Muscle layer of colon (tissue), 2 donors: ENCODE measurements around the gene OTOP3.

Source experiments
- H3K27ac ChIP-seq: one replicate; pipeline ENCODE4 v1.7.0; 2013; ENCODE audit warnings: low read depth, mild to moderate bottlenecking, low read length, moderate library complexity
- H3K27me3 ChIP-seq, 2 donors: one replicate each; pipeline ENCODE4 v1.7.0; 2013; ENCODE audit warnings: low read length in 2 of 2, mild to moderate bottlenecking in 2 of 2; ENCODE audit not compliant: insufficient read depth in 2 of 2, control insufficient read depth in 1 of 2
- H3K36me3 ChIP-seq: one replicate; pipeline ENCODE4 v1.7.0; 2013; ENCODE audit warnings: mild to moderate bottlenecking, low read length; ENCODE audit not compliant: insufficient read depth
- H3K4me1 ChIP-seq: one replicate; pipeline ENCODE4 v1.7.0; 2013; ENCODE audit warnings: mild to moderate bottlenecking, low read length; ENCODE audit not compliant: insufficient read depth
- H3K4me3 ChIP-seq, 2 donors: one replicate each; pipeline ENCODE4 v1.7.0; 2013; ENCODE audit warnings: low read length in 2 of 2, low read depth in 1 of 2, mild to moderate bottlenecking in 1 of 2, moderate library complexity in 1 of 2
- H3K9ac ChIP-seq: one replicate; pipeline ENCODE4 v1.7.0; 2013; ENCODE audit warnings: low read length
- H3K9me3 ChIP-seq: one replicate; pipeline ENCODE4 v1.7.0; 2013; ENCODE audit warnings: mild to moderate bottlenecking, low read length
- donor health status: abdominal sarcoma.
- donor health status: Adenocarcinoma of cecum.

OTOP3 gene

DNA sequence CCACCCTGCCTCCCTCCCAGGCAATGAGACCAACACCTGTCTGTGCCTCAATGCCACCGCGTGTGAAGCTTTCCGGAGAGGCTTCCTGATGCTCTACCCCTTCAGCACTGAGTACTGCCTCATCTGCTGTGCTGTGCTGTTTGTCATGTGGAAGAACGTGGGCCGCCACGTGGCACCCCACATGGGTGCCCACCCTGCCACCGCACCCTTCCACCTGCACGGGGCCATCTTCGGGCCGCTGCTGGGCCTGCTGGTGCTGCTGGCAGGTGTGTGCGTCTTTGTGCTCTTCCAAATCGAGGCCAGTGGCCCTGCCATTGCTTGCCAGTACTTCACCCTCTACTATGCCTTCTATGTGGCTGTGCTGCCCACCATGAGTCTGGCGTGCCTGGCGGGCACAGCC, 10.9 kb downstream of the OTOP3 start:
- Histone ChIP-seq H3K27me3 (peaks cover 0 to 26% of the 10 kb centered on the region in 2 donors), H3K4me3 (no peak overlapping the region), H3K27ac (no peak overlapping the region), H3K9me3 (no peaks in the 10 kb centered on the region), H3K4me1 (no peaks in the 10 kb centered on the region), H3K36me3 (no peaks in the 10 kb centered on the region), H3K9ac (no peak overlapping the region)

DNA sequence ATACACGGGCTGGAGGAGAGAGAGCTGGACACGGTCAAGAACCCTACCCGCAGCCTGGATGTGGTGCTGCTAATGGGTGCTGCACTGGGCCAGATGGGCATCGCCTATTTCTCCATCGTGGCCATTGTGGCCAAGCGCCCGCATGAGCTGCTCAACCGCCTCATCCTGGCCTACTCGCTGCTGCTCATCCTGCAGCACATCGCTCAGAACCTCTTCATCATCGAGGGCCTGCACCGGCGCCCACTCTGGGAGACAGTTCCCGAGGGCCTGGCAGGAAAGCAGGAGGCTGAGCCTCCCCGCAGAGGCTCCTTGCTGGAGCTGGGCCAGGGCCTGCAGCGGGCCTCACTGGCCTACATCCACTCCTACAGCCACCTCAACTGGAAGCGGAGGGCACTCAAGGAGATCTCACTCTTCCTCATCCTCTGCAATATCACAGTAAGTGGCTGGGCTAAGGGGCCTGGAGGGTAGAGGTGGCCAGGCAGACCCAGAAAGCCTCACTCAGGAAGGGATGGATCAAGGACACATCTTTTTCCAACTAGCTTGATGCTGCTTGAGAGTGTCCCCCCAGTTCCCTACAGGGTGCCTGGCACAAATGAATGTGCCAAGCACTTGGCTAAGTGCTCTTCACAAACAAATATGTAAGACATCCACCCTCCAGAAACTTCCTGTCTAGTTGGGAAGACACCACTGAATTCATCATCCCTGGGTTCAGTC, 11.5 kb downstream of the OTOP3 start:
- no peak overlapping the region for H3K4me3 ChIP-seq
- peaks cover 0 to 26% of the 10 kb centered on the region in 2 donors for H3K27me3 ChIP-seq
- no peaks in the 10 kb centered on the region for H3K36me3 ChIP-seq
- no peak overlapping the region for H3K9ac ChIP-seq
- H3K27ac ChIP-seq: no peak overlapping the region
- H3K9me3 ChIP-seq: no peaks in the 10 kb centered on the region
- H3K4me1 ChIP-seq: no peaks in the 10 kb centered on the region

DNA sequence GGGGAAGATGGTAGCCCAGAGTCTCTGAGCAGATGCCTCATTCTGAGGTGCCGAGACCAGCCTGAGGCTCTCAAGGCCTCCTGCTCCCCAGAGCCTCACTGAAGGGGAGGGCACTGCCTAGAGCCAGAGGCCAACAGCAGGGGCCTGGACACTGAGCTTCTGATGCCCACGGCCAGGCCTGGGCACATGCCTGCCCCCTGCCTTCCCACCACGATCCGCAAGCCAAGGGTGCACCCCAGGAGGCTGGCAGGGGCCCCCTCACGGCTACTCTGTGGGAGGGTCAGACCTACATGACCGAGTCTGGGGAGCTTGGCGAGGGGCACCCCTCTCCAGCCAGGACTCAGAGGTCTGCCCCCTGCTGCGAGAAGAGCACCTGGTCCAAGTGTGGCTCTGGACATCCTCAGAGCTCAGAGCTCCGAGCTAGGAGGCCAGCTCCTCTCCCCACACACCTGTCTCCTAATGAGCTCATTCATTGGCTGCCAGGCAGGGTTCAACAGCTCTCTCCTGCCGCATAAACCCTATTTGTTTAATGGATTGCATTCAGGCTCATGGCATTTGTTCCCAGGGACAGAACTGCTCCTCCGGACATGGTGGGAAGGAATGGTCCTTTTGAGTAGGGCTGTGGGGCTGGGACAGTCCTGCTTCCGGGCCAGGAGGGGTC, 13.9 kb downstream of the OTOP3 start:
- H3K27me3 ChIP-seq: peaks cover 0 to 21% of the 10 kb centered on the region in 2 donors

DNA sequence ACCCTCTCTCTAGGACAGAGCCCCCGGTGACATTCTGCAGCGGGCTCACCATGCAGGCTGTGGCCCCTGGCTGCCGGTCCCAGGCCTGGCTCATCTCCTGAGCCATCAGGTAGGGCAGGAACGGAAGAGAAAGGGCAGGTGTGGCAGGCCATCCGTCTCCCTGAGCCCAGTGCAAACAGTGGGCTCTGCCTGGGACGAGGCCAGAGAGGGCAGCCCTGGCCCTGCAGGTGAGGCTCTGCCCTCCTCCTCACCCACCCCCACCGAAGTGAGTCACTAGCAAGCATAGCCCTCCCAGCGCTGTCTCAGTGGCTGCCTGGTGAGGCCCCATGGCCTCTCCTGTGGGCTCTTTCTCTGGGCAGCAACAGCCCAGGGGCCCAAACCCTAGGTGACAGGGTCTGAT, 14.5 kb downstream of the OTOP3 start:
- no peak overlapping the region for H3K27ac ChIP-seq

More for the DNA sequence above, 13.9 kb downstream of the OTOP3 start:
- Histone ChIP-seq H3K4me1 (no peaks in the 10 kb centered on the region), H3K9ac (no peak overlapping the region), H3K9me3 (no peaks in the 10 kb centered on the region), H3K36me3 (no peaks in the 10 kb centered on the region), H3K4me3 (no peak overlapping the region), H3K27ac (no peak overlapping the region)

DNA sequence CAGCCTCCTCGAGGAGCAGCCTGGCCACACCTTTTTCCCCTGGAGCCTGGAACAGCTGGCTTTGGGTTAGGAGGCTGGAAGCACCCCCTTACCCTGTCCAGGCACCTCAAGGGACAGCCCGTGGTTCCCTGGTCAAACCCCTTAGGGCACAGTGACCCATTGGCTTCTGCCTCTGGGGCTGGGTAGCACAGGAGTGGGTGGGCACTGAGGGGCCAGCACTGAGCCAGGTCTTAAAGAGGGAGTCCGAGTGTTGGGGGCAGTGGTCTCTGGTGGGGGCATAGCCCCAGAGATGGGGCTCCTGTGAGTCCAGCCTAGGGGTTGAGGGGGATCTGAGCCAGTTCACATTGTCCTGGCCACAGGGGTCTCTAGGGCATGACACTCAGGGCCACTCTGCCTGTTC, 15.4 kb downstream of the OTOP3 start:
- H3K9ac ChIP-seq: no peak overlapping the region
- no peaks in the 10 kb centered on the region for H3K4me1 ChIP-seq
- no peaks in the 10 kb centered on the region for H3K36me3 ChIP-seq
- no peaks in the 10 kb centered on the region for H3K9me3 ChIP-seq
- peaks cover 0 to 21% of the 10 kb centered on the region in 2 donors for H3K27me3 ChIP-seq
- no peak overlapping the region for H3K27ac ChIP-seq
- no peak overlapping the region for H3K4me3 ChIP-seq

More for the DNA sequence above, 14.5 kb downstream of the OTOP3 start:
- Histone ChIP-seq H3K27me3 (peaks cover 0 to 21% of the 10 kb centered on the region in 2 donors), H3K4me3 (no peak overlapping the region), H3K9ac (no peak overlapping the region), H3K4me1 (no peaks in the 10 kb centered on the region), H3K36me3 (no peaks in the 10 kb centered on the region), H3K9me3 (no peaks in the 10 kb centered on the region)

DNA sequence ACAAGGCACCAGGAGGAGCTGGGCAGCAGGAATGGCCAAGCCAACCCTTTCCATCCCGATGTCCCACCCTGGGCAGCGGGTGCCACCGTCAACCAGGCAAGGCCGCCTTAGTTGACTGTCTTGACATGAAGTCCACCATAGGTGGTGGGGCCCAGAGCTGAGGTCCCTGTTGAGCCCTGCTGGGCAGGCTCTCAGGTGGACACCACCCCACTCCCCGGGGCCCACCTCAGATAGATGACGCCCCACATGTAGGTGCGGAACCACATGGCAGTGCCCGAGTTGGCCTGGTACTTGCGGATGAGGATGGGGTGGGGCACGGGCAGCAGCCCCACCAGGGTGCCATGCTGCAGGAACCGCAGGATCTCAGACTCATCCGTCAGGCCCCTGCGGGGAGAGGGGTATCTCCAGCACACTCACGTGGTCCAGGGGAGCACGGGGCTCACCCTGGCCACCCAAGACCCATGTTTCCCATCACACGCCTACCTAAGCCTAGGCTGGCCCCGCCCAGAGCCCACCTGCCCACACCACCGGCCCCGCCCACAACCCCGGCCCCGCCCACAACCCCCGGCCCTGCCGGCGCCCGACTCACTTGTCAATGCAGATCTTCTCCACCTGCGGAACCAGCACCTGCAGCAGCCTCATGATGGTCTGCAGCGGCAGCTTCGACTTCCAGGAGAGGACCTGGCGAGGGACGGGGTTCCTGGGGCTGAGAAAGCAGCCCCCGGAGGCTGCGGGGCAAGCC, 16.2 kb downstream of the OTOP3 start:
- Histone ChIP-seq H3K4me3 (no peak overlapping the region), H3K4me1 (no peaks in the 10 kb centered on the region), H3K9me3 (no peaks in the 10 kb centered on the region)

DNA sequence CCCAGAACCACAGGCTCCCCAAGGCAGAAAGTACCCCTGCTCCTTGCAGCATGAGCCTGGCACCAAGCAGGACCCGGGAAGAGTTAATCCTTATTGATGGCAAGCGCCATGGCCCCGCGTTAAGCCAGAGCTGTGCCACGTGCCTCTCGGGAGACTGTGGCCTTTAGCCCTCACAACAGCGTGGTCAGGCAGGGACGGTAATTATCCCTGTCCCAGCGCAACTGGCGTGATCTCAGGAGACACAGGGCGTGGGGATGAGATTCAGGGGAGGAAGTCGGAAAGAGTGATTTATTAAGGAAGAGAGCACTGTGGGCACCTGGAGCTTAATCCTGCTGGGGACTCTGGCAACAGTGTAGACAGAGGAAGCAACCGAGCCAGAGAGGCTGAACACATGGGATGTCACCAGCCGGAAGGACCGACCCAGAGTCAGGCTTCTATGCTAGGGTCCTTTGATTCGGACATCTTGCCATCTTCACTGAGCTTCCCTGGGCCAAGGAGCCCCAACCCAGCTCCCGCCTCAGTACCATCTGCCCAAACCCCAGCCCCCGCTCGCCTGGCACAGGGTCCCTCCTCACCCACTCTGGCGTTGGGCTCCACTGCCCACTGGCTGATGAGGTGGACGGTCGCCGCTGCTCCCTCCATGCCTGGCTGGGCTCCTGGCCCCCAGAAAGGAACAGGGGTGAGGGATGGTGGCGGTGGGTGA, 16.9 kb downstream of the OTOP3 start:
- Histone ChIP-seq H3K36me3 (no peaks in the 10 kb centered on the region), H3K27ac (no peak overlapping the region), H3K9me3 (no peaks in the 10 kb centered on the region), H3K4me3 (no peak overlapping the region), H3K27me3 (peaks cover 0 to 18% of the 10 kb centered on the region in 2 donors), H3K4me1 (no peaks in the 10 kb centered on the region), H3K9ac (no peak overlapping the region)

More for the DNA sequence above, 16.2 kb downstream of the OTOP3 start:
- Histone ChIP-seq H3K36me3 (no peaks in the 10 kb centered on the region), H3K27me3 (peaks cover 0 to 21% of the 10 kb centered on the region in 2 donors), H3K27ac (no peak overlapping the region), H3K9ac (no peak overlapping the region)

DNA sequence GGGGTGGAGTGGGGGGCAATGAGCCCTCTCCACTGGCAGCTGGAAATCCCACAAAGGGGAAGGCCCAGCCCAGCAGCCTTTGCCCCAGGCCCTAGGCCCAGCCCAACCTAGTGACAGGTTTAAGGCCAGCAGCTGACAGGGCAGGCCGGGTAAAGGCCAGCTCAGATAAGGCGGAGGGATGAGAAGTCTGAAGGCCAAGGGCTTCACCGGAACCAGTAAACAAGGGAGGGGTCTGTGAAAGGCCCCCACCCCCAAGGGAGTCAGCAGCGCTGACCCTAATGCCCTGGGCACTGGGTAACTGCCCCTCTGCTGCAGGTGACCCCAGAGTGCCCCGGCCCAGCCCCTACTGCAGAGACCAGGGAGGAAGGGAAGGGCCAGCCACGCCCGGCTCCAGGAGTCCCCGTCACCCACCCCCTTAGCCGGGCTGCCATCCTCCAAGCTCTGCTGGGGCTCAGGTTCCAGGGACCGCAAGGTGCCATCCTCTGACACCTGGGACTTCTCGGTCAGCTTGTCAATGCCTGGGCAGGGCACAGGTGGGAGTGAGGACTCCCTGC, 17.5 kb downstream of the OTOP3 start:
- no peaks in the 10 kb centered on the region for H3K36me3 ChIP-seq
- H3K9me3 ChIP-seq: no peaks in the 10 kb centered on the region
- peaks cover 0 to 18% of the 10 kb centered on the region in 2 donors for H3K27me3 ChIP-seq
- no peak overlapping the region for H3K9ac ChIP-seq
- H3K4me3 ChIP-seq: no peak overlapping the region
- H3K27ac ChIP-seq: no peak overlapping the region
- no peaks in the 10 kb centered on the region for H3K4me1 ChIP-seq

DNA sequence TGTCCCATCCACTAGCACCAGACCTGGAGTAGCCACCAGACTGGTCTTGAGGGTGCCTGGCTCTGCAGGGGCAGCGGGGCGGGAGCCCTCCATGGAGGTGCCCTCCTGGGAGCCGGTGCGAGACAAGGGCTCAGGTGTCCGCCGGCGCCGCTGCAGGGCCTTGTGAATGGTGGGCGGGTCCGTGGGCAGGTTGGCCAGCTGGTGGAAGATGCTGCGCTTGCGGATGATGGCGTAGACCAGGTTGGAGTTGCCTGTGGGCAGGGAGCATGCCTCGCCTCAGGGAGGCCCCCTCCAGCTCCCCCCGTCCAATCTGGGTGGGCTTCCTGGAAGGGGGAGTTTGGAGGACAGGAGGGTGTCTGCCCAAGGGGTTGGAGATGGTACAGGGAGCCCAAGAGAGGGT, 18.4 kb downstream of the OTOP3 start:
- H3K36me3 ChIP-seq: no peaks in the 10 kb centered on the region
- H3K9me3 ChIP-seq: no peaks in the 10 kb centered on the region
- H3K4me1 ChIP-seq: no peaks in the 10 kb centered on the region
- peaks cover 0 to 18% of the 10 kb centered on the region in 2 donors for H3K27me3 ChIP-seq
- H3K4me3 ChIP-seq: no peak overlapping the region
- no peak overlapping the region for H3K9ac ChIP-seq
- no peak overlapping the region for H3K27ac ChIP-seq

DNA sequence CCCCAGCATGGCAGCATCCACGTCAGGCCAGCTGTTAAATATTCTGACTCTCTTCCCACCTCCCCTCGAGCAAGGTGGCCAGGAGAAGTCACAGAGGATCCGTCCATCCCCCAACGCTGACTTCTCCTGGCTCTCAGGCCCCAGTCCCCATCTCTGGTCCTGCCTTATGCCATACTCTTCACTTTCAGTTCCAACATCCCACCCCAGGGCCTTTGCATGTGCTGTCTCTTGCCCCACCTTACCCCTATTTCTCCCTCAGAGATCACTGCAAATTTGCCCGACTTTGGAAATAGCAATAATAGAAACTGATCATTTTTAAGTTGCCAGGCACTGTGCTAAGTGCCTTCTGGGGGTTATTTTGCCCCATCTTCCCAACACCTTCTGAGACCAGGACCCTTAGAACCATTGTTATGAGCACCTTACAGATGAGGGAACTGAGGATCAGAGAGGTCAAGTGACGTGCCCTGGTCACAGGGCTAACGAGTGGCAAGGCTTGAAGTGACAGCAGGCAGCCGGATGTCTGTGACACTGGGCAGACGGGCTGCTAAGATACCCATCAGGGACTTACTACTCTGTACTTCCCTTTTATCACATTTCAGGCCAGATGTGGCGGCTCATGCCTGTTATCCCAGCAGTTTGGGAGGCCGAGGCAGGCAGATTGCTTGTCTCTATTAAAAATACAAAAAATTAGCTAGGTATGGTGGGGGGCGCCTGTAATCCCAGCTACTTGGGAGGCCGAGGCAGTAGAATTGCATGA, 19.1 kb downstream of the OTOP3 start:
- Histone ChIP-seq H3K27ac (no peak overlapping the region), H3K9me3 (no peaks in the 10 kb centered on the region), H3K36me3 (no peaks in the 10 kb centered on the region), H3K27me3 (peaks cover 0 to 18% of the 10 kb centered on the region in 2 donors), H3K4me3 (no peak overlapping the region), H3K4me1 (no peaks in the 10 kb centered on the region), H3K9ac (no peak overlapping the region)
